ENCODE measurements around the gene ZNF205. TPM values are rescaled to one million over a fixed set of nuclear protein-coding genes. Genes with fewer than 3 reads are reported as not detected.
"Not testable (repeated sequence)": the region's sequence is repeated elsewhere in the genome, so short reads cannot be mapped to it uniquely, and the experiment has no call there.

ZNF205 gene
- total and polyA plus RNA-seq, 5 experiments from 2014 or later = not detected

DNA sequence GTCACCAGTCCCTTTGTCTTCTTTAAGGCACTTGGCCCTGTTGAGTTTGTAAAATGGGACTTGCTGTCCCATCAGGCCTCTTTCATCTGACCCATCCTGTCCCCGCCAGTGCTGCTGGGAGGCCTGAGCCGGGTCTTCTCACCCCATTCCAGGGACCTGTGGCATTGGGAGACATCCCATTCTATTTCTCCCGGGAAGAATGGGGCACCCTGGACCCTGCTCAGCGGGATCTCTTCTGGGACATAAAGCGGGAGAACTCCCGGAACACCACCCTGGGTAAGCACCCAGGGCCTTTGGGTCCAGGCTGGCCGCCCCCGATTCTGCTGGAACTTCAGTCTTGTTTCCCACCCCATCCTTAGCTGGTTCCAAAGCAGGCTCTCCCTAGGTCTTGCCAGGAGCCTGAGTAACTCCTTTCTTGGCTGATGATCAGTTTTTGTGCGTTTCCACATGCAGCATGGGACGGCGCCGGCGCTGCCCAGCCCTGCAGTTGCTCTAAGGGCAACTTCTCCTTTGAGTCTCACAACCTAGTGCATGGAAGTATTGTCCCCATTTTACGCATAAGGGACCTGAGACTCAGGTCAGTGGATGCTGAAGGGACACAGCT lies 26.5 kb downstream of the ZNF205 start:
- POLR2A ChIA-PET = interaction anchor here (0.6 to 11.1 kb wide), 3 partner anchors 9 to 664 kb away, joined by 3 to 171 read pairs (median 10); no protein-coding TSS in a partner anchor
- H3K4me1 Mint-ChIP-seq = peaks cover 7 to 24% (median 20%) of the 10 kb centered on the region in 4 donors
- peak overlapping the region in 1 of 10 donors; percentile 19 for H3K27ac Mint-ChIP-seq
- H3K36me3 Mint-ChIP-seq = peaks cover 0 to 25% (median 4%) of the 10 kb centered on the region in 3 donors
- H3K4me3 Mint-ChIP-seq = peak overlapping the region in 2 of 10 donors; percentile 26 to 41
- no peak for DNase-seq
- no peaks in the 10 kb centered on the region for H3K9me3 Mint-ChIP-seq
- no peak for ATAC-seq
- no peaks in the 10 kb centered on the region for H3K27me3 Mint-ChIP-seq

DNA sequence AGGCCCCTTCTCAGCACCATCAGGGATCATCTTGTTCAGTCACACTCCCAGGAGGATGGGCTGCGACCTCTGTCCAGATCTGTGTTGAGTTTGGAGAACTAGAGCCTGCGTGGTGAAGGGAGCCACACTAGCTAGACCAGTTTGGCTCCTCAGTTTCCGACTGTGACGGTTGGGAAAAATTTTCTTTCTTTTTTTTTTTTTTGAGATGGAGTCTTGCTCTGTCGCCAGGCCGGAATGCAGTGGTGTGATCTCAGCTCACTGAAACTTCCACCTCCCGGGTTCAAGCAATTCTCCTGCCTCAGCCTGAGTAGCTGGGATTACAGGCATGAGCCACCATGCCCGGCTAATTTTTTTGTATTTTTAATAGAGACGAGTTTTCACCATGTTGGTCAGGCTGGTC lies 27.2 kb downstream of the ZNF205 start:
- POLR2A ChIA-PET = interaction anchor here (0.6 to 2.1 kb wide), 2 partner anchors 10 to 664 kb away, joined by 3 to 10 read pairs; no protein-coding TSS in a partner anchor
- Mint-ChIP-seq H3K4me1 (peaks cover 7 to 19% (median 18%) of the 10 kb centered on the region in 4 donors), H3K36me3 (peaks cover 0 to 25% (median 4%) of the 10 kb centered on the region in 3 donors)
- not testable (repeated sequence) for H3K9me3 Mint-ChIP-seq, ATAC-seq, H3K4me3 Mint-ChIP-seq, H3K27me3 Mint-ChIP-seq, H3K27ac Mint-ChIP-seq, DNase-seq

DNA sequence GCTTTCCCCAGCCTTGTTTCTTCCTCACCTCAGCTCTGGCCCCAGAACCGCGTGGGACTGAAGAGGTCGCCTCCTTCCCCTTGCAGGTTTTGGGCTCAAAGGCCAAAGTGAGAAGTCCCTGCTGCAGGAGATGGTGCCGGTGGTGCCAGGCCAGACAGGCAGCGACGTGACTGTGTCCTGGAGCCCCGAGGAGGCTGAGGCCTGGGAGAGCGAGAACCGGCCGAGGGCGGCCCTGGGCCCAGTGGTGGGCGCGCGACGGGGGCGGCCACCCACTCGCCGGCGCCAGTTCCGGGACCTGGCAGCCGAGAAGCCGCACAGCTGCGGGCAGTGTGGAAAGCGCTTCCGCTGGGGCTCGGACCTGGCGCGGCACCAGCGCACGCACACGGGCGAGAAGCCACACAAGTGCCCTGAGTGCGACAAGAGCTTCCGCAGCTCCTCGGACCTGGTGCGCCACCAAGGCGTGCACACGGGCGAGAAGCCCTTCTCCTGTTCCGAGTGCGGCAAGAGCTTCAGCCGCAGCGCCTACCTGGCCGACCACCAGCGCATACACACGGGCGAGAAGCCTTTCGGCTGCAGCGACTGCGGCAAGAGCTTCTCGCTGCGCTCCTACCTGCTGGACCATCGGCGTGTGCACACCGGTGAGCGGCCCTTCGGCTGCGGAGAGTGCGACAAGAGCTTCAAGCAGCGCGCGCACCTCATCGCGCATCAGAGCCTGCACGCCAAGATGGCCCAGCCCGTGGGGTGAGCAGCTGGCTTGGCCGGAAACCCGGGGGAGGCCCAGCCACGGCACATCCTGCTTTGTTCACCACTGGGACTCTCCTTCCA lies 28.4 kb downstream of the ZNF205 start:
- Mint-ChIP-seq H3K4me1 (peaks cover 8 to 13% (median 11%) of the 10 kb centered on the region in 4 donors), H3K9me3 (no peaks in the 10 kb centered on the region), H3K4me3 (no peak overlapping the region), H3K27me3 (no peaks in the 10 kb centered on the region), H3K36me3 (peaks cover 0 to 25% (median 4%) of the 10 kb centered on the region in 3 donors), H3K27ac (peak overlapping the region in 1 of 10 donors; percentile 85)
- POLR2A ChIA-PET = interaction anchor here (2.1 kb wide), 1 partner anchor 9 kb away, joined by 10 read pairs; no protein-coding TSS in a partner anchor
- ATAC-seq (no peak), DNase-seq (no peak)

DNA sequence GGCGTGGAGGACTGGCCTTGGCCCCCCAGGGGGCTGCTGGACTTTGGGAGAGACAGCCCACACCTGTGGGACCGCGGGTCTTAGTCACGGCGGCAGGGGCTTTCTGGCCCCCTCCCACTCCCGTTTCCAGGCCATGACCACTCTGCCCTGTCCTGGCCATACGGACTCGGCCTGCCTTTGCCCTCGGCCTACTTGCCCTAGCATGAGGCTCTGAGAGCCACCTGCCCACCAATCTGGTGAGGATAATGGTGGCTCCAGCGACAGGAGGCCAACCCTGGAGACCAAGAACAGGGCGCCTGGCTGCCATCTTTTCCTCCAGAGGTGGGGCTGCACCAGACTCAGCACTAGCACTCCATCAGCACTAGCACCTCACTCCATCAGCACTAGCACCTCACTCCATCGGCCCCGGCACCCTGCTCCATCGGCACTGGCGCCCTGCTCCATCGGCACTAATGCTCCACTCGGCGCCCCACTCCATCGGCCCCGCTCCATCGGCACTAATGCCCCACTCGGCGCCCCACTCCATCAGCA lies 29.5 kb downstream of the ZNF205 start:
- H3K4me3 Mint-ChIP-seq = no peak overlapping the region
- H3K27me3 Mint-ChIP-seq = no peaks in the 10 kb centered on the region
- ATAC-seq = no peak
- peaks cover 0 to 25% (median 4%) of the 10 kb centered on the region in 3 donors for H3K36me3 Mint-ChIP-seq
- peaks cover 3 to 8% (median 6%) of the 10 kb centered on the region in 4 donors for H3K4me1 Mint-ChIP-seq
- no peak for DNase-seq
- POLR2A ChIA-PET = no interaction called here
- no peaks in the 10 kb centered on the region for H3K9me3 Mint-ChIP-seq
- peak overlapping the region in 1 of 10 donors; percentile 85 for H3K27ac Mint-ChIP-seq

DNA sequence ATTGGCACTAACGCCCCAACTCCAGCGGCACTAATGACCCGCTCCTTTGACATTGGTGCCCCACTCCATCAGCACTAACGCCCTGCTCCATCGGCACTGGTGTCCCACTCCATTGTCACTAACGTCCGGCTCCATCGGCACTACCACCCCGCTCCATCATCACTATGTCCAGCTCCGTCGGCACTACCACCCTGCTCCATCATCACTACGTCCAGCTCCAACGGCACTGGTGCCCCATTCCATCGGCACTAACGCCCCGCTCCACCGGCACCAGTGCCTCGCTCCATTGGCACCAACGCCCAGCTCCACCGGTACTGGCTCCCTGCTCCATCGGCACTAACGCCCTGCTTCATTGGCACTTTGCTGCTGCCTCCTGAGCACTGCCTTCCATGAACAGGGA lies 29.9 kb downstream of the ZNF205 start:
- POLR2A ChIA-PET = interaction anchor here (10.8 kb wide), 1 partner anchor 9 kb away, joined by 171 read pairs; the partner anchor contains the start of gene ZNF213
- DNase-seq (no peak), ATAC-seq (no peak)
- H3K4me1 Mint-ChIP-seq = peaks cover 2 to 7% (median 4%) of the 10 kb centered on the region in 4 donors
- H3K36me3 Mint-ChIP-seq = peaks cover 0 to 25% (median 4%) of the 10 kb centered on the region in 3 donors
- H3K4me3 Mint-ChIP-seq = no peak overlapping the region
- no peaks in the 10 kb centered on the region for H3K9me3 Mint-ChIP-seq
- H3K27me3 Mint-ChIP-seq = no peaks in the 10 kb centered on the region
- peak overlapping the region in 2 of 10 donors; percentile 71 to 83 for H3K27ac Mint-ChIP-seq

DNA sequence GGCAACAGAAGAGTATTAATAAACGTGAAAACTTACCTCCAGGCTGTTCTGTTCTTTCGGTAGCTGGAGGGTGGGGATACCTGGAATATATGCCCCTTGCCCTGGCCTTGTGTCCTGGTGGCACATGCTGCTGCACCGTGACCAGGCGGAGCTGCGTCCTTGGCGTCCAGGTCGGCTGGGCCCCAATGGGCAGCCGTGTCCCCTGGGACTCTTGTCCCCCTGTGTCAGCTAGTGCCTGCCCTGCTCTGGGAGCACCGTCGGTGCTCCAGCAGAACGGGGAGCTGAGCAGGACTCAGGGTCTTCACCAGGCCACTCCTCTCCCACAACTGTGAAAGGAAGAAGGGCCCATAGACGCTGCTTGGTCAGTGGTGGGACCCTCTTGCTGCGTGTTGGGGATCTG lies 30.4 kb downstream of the ZNF205 start:
- POLR2A ChIA-PET = interaction anchor here (10.8 kb wide), 1 partner anchor 9 kb away, joined by 171 read pairs; the partner anchor contains the start of gene ZNF213
- no peaks in the 10 kb centered on the region for H3K9me3 Mint-ChIP-seq
- DNase-seq (no peak), ATAC-seq (no peak)
- H3K27ac Mint-ChIP-seq = peak overlapping the region in 2 of 10 donors; percentile 71 to 83
- H3K27me3 Mint-ChIP-seq = no peaks in the 10 kb centered on the region
- H3K4me1 Mint-ChIP-seq = peaks cover under 1 to 5% (median 2%) of the 10 kb centered on the region in 4 donors
- H3K4me3 Mint-ChIP-seq = no peak overlapping the region
- peaks cover 0 to 25% (median 3%) of the 10 kb centered on the region in 3 donors for H3K36me3 Mint-ChIP-seq

DNA sequence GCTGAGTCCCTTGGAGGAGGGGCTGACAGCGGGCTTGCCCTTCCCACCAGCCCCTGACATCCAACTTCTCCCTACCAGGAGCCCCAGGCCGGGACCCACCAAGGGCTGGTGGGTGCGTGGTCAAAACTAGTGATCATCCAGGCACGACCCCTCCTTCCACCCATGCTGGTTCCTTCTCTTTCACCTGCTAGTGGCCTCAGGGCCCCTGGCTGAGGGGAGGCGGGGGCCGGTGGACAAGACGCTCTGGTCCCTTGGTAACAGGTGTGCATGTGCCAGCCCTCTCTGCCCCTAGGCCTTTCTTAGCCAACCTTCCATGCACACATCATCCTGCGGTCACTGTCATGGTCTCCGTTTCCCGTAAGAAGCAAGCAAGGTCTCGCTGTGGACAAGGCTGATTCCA lies 30.8 kb downstream of the ZNF205 start:
- peaks cover 0 to 5% (median under 1%) of the 10 kb centered on the region in 4 donors for H3K4me1 Mint-ChIP-seq
- H3K27me3 Mint-ChIP-seq = no peaks in the 10 kb centered on the region
- H3K27ac Mint-ChIP-seq = no peak overlapping the region
- DNase-seq (no peak), ATAC-seq (no peak)
- POLR2A ChIA-PET = interaction anchor here (10.8 kb wide), 1 partner anchor 10 kb away, joined by 171 read pairs; the partner anchor contains the start of gene ZNF213
- peaks cover 0 to 25% (median 3%) of the 10 kb centered on the region in 3 donors for H3K36me3 Mint-ChIP-seq
- H3K4me3 Mint-ChIP-seq = no peak overlapping the region
- no peaks in the 10 kb centered on the region for H3K9me3 Mint-ChIP-seq

DNA sequence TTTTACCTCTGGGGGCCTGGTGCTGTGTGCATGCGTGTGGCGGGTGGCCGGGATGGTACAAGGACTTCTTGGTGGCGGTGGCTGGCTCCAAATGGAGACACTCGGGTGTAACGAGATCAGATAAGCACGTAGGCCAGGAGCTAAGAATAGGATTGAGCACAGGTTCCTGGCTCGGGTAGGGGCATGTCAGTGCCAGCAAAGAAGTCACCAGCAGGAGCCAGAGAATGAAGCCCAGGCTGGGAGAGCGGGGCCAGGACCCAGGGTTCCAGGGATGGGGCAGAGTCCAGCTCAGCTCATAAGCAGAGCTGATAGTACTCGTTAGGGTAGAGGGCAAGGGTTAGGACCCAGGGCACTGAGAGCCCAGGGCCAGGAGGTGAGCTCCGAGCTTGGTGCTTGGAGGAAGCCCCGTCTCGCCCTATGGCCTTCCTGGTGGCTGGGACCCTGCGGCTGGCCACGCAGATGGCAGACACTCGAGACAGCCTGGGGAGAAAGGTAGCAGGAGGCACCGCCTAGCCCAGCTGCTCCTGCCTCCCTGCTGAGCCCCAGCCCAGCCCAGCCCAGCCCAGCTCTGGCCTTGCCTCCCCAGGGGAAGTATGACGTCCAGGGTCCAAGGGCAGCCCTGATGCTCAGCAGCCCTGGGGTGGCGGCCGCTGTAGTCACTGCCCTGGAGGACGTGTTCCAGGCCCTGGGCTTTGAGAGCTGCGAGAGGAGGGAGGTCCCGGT lies 31.4 kb downstream of the ZNF205 start:
- H3K4me3 Mint-ChIP-seq = no peak overlapping the region
- DNase-seq (no peak), ATAC-seq (no peak)
- peak overlapping the region in 2 of 10 donors; percentile 27 to 52 for H3K27ac Mint-ChIP-seq
- peaks cover 0 to 5% (median 1%) of the 10 kb centered on the region in 4 donors for H3K4me1 Mint-ChIP-seq
- POLR2A ChIA-PET = interaction anchor here (0.9 to 10.8 kb wide), 2 partner anchors 10 to 14 kb away, joined by 3 to 171 read pairs; partner anchors contain the start of gene ZNF213
- no peaks in the 10 kb centered on the region for H3K27me3 Mint-ChIP-seq
- H3K36me3 Mint-ChIP-seq = peaks cover 0 to 23% (median 3%) of the 10 kb centered on the region in 3 donors
- no peaks in the 10 kb centered on the region for H3K9me3 Mint-ChIP-seq

DNA sequence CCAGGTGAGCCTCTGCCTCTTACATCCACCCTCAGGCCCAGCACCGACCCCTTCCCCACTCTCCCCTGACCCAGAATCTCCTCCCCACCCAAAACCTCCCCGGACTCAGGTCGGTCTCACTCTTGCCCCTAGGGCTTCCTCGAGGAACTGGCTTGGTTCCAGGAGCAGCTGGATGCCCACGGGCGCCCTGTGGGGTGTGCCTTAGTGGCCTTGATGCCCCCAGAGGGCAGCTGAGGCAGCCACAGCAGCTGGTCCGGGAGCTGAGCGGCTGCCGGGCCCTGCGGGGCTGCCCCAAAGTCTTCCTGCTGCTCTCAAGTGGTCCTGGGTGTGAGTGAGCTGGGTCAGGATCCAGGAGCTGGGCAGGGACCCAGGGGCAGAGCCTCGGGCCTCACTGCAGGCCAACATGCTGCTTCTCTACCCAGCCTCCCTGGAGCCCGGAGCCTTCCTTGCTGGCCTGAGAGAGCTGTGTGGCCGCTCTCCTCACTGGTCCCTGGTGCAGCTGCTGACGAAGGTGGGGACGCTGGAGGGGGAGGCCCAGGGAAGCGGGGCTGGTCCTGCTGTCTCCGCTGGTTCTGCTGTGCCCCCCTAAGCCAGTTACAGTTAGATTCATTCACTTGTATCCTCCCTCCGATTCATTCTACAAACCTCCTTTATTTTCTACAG lies 32.1 kb downstream of the ZNF205 start:
- no peaks in the 10 kb centered on the region for H3K27me3 Mint-ChIP-seq
- H3K4me3 Mint-ChIP-seq = no peak overlapping the region
- POLR2A ChIA-PET = interaction anchor here (0.9 to 10.8 kb wide), 2 partner anchors 11 to 13 kb away, joined by 3 to 171 read pairs; partner anchors contain the start of gene ZNF213
- H3K27ac Mint-ChIP-seq = peak overlapping the region in 1 of 10 donors; percentile 52
- peaks cover 3 to 8% (median 5%) of the 10 kb centered on the region in 4 donors for H3K4me1 Mint-ChIP-seq
- peaks cover 0 to 20% (median 3%) of the 10 kb centered on the region in 3 donors for H3K36me3 Mint-ChIP-seq
- DNase-seq (no peak), ATAC-seq (no peak)
- H3K9me3 Mint-ChIP-seq = no peaks in the 10 kb centered on the region

DNA sequence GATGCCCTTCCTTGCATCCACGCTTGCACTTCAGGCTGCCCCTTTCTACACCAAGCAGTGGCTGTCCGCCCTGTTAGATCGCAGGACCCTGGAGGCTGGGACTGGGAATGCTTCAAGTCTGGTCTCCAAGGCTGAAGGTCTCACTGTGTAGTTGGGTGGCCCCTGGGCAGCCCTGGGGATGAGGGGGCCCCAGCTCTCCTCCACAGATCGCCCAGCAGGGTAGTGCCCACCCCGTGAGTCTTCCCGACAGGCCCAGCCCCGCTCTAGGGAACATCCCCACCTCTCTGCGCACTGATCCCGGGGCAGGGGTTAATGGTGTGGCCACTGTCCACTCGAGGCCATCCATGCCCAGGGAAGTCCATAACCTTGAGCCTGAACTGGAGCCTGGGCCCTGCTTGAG lies 32.8 kb downstream of the ZNF205 start:
- POLR2A ChIA-PET = interaction anchor here (10.8 kb wide), 1 partner anchor 12 kb away, joined by 171 read pairs; the partner anchor contains the start of gene ZNF213
- Mint-ChIP-seq H3K27ac (no peak overlapping the region), H3K4me1 (peaks cover 7 to 13% (median 10%) of the 10 kb centered on the region in 4 donors), H3K36me3 (peaks cover 0 to 13% (median 3%) of the 10 kb centered on the region in 3 donors), H3K9me3 (no peaks in the 10 kb centered on the region), H3K27me3 (no peaks in the 10 kb centered on the region), H3K4me3 (no peak overlapping the region)
- ATAC-seq (no peak), DNase-seq (no peak)

DNA sequence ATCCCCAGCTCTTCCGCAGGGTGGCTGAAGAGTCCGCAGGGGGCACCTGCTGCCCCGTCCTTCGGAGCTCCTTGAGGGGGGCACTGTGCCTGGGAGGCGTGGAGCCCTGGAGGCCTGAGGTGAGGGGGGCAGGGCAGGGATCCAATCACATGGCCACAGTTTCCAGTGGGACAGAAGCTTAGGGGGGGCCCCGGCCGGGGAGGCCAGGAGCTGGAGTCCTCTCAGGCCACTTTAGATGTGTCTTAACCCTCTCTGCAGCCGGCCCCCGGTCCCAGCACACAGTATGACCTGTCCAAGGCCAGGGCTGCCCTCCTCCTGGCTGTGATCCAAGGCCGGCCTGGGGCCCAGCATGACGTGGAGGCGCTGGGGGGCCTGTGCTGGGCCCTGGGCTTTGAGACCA lies 33.3 kb downstream of the ZNF205 start:
- Mint-ChIP-seq H3K4me3 (no peak overlapping the region), H3K36me3 (peaks cover 0 to 12% (median 3%) of the 10 kb centered on the region in 3 donors), H3K27ac (peak overlapping the region in 1 of 10 donors; percentile 25), H3K9me3 (no peaks in the 10 kb centered on the region), H3K27me3 (no peaks in the 10 kb centered on the region), H3K4me1 (peaks cover 8 to 16% (median 13%) of the 10 kb centered on the region in 4 donors)
- DNase-seq = no peak
- no peak for ATAC-seq
- POLR2A ChIA-PET = interaction anchor here (10.8 kb wide), 1 partner anchor 12 kb away, joined by 171 read pairs; the partner anchor contains the start of gene ZNF213

Data from naive thymus-derived CD8-positive, alpha-beta T cell (primary cell).